GM21737 (cell line): ENCODE results near the gene BCAR1.
"Not testable (repeated sequence)": the region's sequence is repeated elsewhere in the genome, so short reads cannot be mapped to it uniquely, and the experiment has no call there.

Experiments
- ATAC-seq: cut with Tn5 transposase; IDR thresholded peaks from one replicate; pipeline ENCODE4 v1.9.1; 2021; ENCODE audit warnings: mild to moderate bottlenecking, moderate library complexity; ENCODE audit not compliant: unreplicated experiment

Gene BCAR1, protein sequence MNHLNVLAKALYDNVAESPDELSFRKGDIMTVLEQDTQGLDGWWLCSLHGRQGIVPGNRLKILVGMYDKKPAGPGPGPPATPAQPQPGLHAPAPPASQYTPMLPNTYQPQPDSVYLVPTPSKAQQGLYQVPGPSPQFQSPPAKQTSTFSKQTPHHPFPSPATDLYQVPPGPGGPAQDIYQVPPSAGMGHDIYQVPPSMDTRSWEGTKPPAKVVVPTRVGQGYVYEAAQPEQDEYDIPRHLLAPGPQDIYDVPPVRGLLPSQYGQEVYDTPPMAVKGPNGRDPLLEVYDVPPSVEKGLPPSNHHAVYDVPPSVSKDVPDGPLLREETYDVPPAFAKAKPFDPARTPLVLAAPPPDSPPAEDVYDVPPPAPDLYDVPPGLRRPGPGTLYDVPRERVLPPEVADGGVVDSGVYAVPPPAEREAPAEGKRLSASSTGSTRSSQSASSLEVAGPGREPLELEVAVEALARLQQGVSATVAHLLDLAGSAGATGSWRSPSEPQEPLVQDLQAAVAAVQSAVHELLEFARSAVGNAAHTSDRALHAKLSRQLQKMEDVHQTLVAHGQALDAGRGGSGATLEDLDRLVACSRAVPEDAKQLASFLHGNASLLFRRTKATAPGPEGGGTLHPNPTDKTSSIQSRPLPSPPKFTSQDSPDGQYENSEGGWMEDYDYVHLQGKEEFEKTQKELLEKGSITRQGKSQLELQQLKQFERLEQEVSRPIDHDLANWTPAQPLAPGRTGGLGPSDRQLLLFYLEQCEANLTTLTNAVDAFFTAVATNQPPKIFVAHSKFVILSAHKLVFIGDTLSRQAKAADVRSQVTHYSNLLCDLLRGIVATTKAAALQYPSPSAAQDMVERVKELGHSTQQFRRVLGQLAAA

DNA sequence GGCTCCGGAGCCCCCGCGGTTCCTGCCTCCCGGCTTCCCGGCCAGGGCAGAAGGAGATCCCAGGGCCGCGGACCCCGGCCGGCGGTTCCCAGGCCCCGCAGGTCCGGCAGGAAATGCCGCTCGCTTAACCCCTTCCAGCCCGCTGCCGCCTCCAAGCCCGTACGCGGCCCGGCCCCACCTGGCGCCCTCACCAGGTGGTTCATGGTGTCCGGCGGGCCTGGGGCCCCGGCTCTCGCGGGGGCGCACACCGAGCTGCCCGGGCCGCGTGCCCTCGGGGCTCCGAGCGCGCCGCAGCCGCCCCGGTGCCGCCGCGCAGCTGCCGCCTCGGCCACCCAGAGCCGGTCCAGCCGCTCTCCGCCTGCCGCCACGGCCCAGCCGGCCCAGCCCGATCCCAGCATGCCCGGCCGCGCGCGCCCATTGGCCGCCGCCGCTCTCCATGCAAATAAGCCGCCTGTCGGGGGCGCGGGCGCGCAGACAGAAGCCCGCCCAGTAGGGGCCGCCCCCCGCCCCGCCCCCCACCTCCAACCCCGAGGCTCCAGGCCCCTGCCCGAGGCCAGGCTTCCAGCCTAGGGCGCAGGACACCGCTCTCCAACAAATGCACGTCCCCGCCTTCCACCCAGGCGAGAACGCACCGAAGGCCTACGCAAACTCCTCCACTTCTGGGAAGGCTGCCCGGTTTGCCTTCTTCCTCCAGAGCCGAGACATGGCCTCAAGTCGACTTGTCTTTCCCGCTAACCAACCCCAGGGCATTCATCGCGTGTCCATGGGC is at the start of gene BCAR1:
BCAR1 (minus strand) TSS at position 345 of the 769 bp plus-strand sequence; CDS start at position 203, 142 bp downstream.
- peak; percentile 70 for ATAC-seq

DNA sequence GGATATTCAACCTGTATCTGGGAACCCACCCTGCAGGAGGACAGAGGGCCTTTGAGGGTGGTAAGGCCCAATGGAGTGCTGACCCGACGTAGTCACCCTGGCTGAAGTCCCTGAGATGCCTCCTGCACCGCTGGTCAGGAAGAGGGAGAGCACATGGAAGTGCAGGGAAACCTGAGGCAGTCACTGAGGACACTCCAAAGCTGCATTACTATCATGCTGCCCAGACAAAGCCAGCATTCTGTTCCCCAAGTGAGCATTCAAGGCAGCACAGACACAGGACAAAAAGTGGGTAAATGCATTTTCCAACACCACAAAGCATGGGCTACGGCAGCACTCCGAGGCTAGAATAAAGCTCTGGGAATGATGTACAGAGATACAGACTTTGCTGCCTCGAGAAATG is 46.8 kb upstream of the BCAR1 start:
- no peak for ATAC-seq

DNA sequence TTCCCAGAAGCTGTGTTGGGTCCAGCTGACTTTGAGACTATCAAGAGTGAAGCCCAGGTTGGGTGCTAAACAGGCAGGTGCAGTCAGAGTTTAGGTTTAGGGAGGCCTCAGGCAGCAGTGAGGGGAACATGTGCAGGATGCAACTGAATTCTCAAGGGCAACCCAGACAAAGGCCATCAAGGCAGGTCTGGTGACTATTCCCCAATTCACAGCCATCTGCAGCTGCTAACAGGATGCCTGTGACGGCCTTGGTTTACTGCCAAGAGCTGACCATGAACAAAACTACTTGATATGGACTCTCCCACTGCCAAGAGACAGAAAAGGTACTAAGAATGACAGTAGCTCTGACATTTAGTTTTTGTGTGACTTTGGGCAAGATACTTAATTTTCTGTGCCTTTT is 45.2 kb upstream of the BCAR1 start:
- ATAC-seq: no peak

DNA sequence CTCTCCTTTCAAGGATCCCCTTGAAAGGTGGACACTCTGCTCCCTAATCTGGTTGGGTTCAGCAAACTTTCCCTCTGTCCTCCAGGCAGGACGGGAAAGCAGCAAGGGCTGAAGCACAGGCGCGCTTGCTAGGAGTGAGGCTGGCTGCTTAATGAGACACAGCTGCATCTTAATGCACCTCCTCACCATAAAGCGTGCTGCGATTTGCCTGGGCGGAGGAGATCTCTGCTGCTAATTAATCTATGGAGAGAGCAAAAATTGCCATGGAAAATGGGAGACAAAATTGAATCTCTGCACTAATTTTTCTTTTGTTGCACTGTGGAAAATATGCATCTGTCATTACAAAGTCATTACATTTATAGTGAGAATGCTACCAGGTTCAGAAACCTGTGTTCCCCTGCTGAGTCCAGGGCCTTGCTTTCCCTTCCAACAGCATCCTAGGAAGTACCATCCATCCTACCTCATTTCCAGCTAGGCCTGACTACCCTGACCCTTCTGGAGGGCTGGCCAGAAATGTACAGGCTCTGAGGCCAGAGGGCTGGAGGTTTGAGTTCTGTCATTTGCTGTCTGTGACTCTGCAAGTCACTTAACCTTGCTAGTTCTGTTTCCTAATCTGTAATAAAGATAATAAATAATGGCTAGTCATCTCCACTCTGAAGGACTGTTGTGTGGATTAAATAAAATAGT is 43.5 kb upstream of the BCAR1 start:
- ATAC-seq: no peak

DNA sequence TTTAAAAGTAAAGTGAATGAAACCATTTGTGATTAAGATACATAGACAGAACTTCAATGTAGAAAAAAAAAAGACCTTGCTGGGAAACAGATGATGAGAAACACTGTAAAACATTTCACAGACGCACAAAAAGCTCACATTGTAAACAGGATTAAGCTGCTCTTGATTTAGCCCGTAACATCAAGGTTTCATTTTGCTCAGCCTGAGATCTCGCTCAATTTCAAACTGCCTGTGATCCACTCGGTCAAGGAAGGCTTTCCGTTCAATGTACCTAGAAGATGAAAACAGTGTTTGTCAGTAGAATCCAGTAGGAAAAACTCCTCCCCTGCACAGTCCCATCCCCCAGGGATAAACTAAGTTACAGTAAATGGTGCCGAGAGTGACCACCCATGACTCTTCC is 42.3 kb upstream of the BCAR1 start:
- no peak for ATAC-seq

DNA sequence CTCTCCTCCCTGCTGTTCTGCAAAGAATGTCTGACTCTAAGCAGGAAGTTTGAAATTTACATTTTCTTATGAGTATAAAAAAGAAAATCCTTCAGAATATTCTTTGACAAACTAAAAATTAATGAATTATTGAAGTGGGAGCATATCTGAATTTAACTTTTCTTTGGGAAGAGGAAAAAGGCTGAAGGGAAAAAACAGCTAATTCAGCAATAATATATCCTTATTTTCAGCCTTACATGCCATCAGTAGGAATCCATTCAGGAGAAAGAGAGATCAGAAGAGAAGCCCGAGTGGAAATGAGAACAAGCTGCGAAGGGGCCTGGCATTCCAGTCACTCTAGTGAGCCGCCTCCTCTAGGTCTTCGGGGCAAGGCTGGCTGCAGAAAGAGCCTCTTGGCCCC is 41.7 kb upstream of the BCAR1 start:
- ATAC-seq: no peak

DNA sequence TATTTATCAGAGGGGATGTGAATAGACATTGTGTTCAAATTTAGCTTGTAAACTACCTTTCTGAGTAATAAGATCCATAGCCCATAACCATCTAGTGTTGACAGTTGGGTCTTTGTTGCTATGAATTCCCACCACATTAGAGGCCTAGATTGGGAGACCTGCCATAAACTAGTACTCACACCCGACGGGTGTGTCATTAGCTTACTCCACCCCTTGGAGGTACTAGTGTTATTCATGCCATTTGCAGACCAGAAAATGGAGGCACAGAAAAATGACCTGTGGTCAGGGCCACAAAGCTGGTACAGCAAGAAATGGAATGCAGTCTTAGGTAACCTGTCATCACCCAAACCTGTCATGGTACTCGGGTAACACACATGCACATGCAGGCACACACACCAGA is 41.3 kb upstream of the BCAR1 start:
- ATAC-seq: no peak

DNA sequence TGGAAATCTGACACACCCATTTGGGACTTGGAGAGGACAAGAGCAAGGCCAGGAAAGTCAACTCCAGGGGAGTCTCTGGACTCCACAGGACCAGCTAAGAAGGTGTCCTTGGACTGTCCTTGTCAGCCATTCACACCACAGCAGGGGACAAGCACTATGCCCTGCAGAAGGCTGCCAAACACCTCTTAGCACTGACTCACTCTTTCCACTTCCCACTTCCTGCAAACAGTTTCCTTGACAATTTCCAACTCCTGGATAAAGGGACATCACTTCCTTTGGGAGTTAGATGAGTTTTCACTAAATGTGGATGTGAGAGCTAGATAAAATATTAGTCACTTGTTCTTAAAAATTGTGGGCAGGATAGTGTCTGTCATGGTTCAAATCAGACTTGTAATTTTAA is 37.8 kb upstream of the BCAR1 start:
- no peak for ATAC-seq

DNA sequence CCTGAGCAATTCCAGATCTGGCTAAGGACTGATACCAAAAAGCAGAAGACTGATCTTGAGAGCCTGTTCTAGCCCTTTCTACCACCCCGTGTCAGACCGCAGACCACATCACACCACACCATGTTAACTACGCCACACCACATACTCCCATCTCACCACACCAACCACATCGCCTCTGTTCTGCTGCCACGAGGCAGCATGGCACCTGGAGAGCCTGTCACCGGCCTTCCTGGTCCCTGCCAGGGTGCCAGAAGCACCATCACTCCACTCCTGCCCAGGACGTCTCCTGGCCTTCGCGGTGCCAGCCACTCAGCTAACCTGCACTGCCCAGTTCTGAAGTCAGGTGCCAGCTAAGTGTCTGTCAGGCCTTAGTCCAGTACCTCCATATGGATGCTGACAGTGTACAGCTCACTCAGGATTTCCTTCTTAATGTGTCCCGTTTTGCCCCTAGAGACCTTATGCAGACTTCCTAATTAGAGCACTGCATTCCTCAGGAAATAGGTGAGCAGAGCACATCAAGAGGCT is 37.2 kb upstream of the BCAR1 start:
- no peak for ATAC-seq

DNA sequence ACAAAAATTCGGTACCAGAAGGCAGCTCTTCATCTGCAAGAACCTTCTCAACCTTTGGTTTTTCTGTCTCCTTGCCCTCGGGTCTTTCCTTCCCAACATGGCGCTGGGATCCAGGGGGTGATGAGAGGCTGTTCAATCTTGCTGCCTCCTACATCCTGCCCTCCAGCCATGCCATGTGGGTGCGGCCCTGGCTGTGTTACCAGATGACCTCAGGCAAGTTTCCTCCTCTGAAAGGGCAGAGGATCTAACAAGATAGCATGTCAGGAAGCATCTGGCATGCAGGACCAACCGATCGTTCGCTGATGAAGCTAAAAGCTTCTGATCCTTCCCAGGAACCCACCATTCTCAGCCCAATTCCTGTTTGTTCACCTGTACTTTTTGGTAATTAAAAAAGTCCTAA is 36.8 kb upstream of the BCAR1 start:
- ATAC-seq: no peak

DNA sequence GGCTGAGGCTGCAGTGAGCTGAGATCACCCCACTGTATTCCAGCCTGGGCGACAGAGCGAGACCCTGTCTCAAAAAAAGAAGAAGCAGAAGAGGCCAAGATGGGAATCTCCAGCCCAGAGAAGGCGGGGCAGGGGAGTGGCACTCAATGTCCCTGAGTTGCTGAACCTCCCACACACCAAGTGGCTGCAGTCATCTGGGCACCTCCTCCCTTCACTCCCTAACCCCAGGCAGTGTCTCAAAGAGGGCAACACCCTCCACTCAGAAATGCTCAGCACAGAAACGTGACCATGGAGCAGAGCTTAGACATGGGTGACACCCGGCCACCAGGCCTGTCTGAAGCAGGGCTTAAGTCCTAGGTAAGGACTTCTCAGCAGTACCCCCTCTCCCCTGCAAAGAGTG is 36.3 kb upstream of the BCAR1 start:
- no peak for ATAC-seq

DNA sequence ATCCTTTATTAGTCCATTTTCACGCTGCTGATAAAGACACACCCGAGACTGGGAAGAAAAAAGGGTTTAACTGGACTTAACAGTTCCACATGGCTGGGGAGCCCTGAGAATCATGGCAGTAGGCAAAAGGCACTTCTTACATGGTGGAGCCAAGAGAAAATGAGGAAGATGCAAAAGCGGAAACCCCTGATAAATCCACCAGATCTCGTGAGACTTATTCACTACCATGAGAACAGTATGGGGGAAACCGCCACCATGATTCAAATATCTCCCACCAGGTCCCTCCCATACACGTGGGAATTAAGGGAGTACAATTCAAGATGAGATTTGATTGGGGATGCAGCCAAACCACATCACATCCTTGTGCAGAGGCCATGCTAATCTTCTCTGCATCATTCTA is 35.0 kb upstream of the BCAR1 start:
- no peak for ATAC-seq

DNA sequence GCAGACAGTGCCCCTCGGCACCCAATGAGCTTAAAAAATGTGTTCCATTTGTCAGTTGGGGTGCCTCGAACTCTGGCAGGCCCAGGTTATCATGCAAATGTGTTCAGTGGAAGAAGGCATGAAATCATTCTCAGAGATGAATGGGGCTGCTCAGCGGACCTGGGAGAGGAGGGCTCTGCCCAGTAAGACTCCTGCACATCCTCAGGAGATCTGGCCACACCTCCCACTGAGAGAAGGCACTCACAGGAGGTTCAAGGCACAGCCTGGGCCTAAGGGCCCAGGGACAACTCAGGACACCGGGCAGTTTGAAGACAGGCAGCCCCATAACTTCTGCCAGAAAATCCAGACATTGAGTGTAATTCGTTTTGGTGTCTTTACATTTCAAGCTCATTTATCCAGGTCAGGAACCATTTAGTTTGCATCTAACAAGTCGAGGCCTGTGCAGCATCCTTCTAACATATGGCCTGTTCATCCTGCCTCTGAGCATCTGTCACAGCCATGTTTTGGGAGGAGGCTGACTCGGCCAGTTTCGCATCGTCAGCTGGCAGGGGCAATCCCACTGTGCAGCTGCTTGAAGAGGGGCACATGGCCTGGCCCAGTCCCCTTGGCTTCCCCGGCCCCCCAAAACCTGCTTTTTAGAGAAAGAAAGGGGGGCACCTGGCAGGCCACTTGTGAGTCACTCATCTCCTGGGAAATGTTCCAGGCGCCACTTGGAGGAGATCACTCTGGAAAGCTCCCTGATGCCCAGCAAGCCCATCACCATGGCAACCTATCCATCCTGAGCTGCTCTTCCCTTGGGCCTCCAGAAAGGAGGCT is 31.2 kb upstream of the BCAR1 start:
- no peak for ATAC-seq

DNA sequence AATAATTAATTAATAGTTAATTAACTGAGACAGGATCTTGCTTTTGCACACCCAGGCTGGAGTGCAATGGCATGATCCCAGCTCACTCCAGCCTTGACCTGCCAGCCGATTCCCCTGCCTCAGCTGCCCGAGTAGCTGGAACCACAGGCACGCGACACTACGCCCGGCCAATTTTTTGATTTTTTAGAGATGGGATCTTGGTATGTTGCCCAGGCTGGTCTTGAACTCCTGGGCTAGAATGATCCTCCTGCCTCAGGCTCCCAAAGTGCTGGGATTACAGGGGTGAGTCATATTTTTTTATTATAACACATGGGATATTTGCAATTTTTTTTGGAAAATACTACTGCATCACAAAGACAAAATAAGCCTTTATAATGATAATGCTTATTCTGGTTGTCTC is 30.4 kb upstream of the BCAR1 start:
- ATAC-seq: no peak

DNA sequence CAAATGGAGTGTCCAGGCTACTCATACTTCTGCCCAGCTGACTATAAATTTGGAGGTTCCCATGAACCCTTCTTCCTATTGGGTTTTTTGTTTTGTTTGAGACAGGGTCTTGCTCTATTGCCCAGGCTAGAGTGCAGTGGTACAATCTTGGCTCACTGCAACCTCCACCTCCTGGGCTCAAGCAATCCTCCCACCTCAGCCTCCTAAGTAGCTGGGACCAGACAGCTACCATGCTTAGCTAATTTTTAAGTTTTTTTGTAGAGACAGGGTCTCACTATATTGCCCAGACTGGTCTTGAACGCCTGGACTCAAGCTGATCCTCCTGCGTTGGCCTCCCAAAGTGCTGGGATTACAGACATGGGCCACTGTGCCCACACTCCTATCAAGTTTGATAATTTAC is 29.6 kb upstream of the BCAR1 start:
- not testable (repeated sequence) for ATAC-seq

DNA sequence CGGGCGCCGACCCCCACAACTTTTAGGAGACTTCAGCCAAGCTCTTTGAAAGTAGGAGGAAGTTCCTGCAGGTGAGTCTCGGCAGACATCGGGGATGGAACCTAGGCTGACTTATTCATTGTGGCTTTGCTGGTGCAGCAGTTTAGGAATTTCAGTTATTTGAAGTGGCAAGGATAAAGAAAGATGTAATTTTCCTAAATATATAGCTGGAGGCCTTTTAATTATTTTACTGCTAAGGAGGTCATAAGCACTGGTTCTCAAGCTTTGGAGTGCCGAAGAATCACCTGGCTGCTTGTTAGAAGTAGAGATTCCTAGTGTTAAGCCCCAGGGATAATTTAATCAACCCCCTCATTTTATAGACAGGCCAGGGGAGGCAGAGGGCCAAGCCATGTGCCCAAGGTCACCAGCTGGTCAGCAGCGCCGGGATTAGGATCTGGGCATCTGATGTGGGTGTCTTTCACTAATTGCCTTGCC is 28.9 kb upstream of the BCAR1 start:
- no peak for ATAC-seq

DNA sequence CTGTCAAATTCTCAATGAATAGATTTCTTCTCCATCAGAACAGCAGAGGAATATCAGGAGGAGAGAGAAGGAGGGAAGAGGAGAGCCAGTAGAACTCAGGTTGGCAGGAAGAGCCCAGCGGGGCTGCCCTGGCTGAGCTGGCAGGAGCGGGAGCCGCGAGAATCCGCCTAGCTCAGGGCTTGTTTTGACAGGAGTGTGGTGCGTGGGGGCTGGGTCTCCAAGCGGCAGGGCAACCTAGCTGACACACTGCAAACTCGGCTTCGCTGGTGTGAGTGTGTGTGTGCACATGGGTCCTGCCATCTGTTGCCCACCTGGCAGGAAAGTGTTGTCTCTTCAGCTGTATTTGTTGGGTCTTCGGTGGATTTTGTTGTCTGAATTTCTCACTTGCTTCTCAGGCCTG is 27.9 kb upstream of the BCAR1 start:
- ATAC-seq: no peak

DNA sequence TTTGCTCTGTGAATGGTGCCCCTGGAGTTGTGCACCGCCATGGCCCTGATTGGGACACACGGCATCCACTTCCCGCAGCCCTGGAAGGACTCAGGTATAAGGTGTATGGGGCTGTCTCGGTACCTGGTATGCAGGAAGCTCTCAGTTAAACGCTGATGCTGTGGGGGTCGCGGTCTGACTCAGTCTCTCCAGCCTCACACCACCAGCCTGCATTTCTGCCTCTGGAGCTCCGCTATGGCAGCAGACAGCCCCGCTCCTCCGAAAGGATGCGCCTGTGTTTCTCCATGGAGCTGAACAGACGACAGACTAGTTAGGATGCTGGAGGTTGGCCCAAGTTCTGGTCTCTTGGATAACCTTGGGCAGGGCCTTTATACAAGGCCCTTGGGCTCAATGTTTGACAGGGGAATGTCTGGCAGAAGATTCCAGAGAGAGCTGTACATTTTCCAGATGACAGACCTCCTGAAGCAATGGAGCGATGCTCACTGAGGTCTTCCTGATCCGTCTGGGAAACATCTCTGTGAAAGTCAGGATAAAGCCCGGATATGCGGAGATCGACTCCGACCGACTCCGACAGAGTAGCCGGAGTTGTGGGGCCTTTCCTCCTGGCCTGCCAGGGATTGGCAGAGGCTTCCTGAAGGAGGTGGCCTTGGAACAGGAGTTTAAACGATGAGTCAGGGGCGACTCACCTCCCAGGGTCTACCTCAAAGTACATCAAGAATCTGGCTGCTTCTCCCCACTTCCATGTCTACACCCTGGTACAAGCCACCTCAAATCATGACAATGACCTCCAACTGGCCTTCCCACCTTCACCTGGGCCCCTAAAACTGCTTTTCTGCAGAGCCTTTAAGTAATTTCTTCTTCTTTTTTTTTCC is 21.9 kb upstream of the BCAR1 start:
- no peak for ATAC-seq

DNA sequence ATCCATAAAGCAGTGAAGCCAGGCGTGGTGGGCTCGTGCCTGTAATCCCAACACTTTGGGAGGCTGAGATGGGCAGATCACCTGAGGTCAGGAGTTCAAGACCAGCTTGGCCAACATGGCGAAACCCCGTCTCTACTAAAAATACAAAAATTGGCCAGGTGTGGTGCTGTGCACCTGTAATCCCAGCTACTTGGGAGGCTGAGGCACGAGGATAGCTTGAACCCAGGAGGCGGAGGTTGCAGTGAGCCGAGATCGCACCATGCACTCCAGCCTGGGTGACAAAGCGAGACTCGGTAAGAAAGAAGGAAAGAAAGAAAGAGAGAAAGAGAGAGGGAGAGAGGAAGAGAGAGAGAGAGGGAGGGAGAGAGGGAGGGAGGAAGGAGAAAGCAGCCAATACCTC is 21.2 kb upstream of the BCAR1 start:
- not testable (repeated sequence) for ATAC-seq
